Measurements from ENCODE around the gene IWS1.
"Not testable (repeated sequence)": the region's sequence is repeated elsewhere in the genome, so short reads cannot be mapped to it uniquely, and the experiment has no call there.

Gene IWS1

DNA sequence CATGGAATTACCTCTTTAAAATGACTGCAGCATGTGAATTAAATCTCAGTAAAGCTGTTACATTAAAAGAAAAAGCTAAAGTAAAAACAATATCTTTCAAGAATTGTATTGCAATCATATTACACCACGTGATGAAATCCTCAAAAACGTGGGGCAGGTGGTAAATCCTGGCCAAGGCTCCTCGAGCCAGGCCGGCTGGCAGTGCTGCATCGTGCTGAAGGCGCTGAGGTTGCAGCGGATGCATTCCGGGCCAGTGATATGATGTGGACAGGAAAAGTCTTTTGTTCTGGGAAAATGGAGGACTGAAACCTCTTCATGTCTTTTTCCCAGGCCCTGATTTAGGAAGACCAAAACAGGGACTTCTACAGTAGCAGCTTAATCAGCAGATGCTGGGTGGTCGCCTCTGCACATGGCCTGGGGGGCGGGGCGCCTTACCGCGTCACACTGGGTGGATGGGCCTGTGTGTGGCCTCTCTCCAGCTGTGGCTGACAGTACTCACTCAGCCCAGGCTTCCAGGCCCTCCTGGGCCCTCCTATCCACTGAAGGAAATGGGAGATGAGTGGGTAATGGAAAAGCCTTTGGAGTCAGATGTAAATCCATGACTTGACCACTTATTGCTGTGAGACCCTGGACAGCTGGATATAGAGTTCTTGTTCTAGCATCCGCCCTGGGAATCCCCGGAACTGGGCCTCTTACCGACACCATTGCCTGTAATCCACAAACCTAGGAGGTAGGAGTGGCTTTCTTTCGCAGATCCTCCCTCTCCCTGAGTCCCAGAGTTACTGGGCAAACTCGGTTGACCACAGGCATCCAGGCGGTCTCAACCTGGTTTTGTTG lies 62.9 kb downstream of the IWS1 start:
- DNase-seq (ENCODE audit: low read depth, low spot score), result no peak
- H3K27ac ChIP-seq, result no peak overlapping the region

DNA sequence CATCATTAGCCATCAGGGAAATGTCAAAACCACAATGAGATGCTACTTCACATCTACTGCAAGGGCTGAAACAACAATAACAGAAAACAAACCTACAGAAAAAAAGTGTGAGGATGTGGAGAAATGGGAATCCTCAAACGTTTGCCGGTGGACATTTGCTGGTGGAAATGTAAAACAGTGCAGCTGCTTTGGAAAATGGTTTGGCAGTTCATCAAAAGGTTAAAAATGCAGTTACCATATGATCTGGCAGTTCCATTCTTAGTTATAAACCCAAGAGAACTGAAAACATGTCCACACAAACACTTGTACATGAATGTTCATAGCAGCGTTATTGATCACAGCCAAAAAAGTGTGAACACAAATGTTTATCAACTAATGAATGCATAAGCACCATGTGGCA lies 63.8 kb downstream of the IWS1 start:
- H3K27ac ChIP-seq, result no peak overlapping the region
- DNase-seq (ENCODE audit: low read depth, low spot score), result no peak

DNA sequence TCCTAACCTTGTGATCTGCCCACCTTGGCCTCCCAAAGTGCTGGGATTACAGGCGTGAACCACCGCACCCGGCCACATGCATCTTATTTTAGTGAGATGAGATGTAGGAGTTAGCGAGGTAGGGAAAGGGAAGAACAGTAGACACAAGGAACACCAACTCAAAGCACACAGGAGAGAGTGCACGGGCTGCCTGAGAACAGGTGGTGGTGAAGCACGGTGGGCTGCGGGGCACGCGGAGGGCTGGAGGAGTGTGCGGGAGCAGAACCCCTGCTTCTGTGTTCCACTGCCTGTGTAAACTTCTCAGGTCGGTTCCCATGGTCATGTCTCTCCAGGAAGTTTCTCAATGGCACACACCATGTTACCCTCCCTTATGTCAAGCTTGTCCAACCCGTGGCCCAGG lies 69.3 kb downstream of the IWS1 start:
- DNase-seq (ENCODE audit: low read depth, low spot score), result no peak
- H3K27ac ChIP-seq, result no peak overlapping the region

DNA sequence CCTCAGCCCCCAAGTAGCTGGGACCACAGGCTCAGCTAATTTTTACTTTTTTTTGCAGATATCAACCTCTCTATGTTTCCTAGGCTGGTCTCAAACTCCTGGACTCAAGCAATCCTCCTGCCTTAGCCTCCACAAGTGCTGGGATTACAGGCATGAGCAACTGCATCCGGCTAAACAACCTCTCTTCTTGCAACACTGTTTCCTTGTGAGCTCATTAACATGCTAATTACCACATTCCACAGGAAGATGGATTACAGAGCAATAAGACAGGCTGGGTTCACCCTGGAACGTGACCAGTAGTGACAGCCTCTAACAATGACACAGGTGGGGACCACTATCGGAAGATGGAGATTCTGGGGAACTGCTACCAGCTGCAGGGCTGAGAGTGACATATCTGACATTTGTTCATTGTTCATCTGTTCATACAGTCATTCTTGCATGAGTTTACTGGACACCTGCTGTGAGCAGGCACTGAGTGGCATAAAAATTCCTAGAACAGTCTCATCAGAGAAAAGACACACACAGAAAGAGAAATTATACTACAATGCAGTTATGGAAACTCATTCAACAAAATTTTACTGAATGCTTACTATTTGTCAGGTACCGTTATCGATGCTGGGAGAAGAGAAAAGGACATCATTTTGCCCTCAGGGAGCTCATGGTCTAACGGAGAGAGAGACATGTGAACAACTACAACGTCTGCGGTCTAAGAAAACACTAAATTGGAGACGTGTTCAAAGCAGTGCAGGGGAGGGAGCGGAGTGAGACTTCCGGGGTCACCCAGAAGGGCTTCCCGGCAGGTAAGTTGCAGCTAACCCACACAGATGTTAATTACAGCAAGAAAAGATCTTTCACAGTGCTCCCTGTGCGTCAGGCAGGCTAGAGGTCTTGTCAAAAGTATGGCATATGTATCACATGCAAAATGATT lies 70.5 kb downstream of the IWS1 start:
- no peak for DNase-seq (ENCODE audit: low read depth, low spot score)
- no peak overlapping the region for H3K27ac ChIP-seq

DNA sequence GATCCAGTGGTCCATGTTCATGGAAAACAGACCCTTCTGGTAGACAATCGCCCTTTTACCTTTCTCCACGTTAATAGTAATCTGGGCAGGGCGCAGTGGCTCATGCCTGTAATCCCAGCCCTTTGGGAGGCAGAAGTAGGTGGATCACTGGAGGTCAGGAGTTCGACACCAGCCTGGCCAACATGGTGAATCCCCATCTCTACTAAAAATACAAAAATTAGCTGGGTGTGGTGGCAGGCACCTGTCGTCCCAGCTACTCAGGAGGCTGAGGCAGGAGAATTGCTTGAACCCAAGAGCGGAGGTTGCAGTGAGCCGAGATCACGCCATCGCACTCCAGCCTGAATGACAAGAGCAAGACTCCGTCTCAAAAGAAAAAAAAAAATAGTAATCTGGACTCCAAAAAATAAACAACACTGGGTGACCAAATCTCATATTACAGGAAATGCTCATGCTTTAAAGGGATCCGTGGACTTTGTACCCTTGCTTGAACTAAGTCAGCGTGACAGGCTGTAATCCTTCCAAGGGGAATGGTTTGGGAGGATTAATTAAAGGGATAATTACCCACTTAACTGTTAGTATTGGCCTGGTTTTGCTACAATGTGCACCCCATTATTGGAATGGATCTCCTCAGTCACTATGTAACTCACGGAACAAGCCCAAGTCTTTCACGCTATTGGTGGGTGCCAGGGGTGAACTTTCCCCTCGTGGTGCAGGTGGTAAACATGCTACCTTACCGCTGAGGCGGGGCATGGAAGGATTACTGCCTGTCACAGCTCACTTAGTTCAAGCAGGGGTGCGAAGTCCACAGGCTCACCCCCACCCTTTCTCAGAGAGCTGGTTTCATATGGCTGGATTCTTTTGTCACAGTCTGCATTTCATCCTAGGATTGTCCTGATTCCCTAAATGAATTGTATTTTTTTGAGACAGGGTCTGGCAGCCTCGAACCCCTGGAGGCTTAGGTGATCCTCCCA lies 71.4 kb downstream of the IWS1 start:
- H3K27ac ChIP-seq, result no peak overlapping the region
- DNase-seq (ENCODE audit: low read depth, low spot score), result no peak

DNA sequence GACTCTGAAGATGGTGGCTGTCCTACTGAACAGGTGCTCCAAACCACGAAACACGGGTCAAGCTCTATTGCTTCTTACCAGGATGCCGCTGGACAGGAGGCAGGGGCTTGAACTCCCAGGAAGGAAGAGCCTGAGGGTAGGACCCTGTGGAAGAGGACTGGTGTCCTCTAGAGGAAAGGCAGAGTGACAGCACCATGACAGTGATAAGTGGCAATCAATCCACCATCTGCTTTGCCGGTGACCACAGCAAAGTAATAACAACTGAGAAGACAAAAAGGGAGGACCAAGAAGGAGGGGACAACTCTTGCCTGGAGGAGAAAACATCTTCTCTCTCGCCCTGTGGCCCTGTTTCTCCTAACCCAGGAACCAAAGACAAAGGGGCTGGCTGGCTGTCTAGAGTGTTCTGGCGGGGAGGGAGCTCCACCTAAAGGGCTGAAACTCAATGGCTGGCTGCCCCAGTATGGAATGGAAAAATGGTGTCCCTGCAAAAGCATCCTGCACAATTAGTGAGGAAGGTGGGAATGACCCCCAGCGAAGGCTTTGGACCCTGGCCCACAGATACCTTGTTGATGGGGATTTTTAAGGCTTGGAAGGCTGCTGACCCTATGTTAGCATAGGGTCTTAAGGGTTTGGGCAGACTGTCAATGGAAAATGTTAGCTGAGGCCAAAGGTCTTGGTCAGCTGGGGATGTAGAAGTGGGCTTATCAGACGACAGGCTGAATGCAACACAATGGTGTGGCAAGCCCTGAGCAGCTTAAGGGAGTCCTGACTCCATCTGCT lies 72.7 kb downstream of the IWS1 start:
- no peak overlapping the region for H3K27ac ChIP-seq
- no peak for DNase-seq (ENCODE audit: low read depth, low spot score)

DNA sequence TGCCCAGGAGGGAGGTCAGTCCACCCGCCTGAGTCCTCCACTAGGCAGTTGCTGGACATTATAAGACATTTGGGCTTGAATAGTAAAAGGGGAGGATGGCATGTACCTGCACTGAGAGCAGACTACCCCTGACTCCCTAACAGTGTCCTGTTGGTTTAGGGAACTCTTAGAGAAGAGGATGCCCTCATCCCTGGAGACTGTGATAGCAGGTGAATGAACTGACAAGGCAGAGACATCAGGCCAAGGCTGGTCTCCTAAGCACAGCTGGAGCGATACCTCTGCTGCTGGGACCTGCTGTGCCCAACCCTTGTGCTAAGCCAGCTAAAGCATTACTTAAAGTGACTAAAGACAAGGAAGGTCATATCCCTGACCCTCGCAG lies 73.3 kb downstream of the IWS1 start:
- H3K27ac ChIP-seq, result no peak overlapping the region
- DNase-seq (ENCODE audit: low read depth, low spot score), result no peak

DNA sequence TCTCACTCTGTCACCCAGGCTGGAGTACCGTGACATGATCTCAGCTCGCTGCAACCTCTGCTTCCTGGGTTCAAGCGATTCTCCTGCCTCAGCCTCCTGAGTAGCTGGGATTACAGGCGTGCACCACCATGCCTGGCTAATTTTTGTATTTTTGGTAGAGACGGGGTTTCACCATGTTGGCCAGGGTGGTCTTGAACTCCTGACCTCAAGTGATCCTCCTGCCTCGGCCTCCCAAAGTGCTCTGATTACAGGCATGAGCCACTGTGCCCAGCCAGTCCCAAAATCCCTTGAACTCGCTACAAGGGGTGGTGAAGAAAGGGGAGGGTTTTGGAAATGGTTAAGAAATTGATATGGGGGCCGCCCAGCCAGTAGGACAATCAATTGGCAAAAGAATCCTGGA lies 73.9 kb downstream of the IWS1 start:
- DNase-seq (ENCODE audit: low read depth, low spot score); H3K27ac ChIP-seq: not testable (repeated sequence)

DNA sequence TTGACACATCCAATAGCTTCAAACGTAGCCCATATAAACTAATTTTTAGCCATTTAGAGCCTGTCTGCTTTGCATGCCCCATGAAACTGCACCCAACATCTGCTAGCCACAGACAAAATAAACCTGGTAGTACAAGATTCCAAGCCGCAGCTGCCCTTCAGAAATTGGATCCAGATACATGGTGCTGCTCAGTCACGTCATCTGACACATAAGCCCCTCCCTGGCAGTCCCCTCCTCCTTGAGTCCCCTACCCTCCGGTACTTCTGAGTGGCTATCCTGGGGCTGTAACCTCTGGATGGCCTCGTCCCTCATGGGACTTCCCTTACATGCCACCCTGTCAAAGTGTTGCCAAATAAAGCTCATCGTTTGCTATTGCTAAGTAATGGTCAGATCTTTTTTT lies 74.3 kb downstream of the IWS1 start:
- H3K27ac ChIP-seq, result no peak overlapping the region
- DNase-seq (ENCODE audit: low read depth, low spot score), result no peak

DNA sequence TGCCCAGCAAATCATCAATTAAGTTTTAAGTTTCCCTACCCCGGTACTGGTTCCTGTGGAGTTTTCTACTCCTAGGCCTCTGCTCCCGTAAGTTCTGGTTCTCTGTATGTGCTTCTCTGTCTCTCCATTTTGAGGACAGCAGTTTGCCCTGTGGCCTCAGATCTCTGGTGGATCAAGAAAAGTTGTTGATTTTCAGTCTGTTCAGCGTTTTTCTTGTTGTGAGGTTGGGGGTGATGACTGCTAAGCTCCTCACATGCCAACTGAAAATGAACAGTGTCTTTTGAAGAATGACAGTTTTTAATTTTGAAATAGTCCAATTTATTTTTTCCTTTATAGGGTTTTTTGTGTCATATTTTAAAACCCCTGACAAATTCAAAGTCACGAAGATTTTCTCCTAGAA lies 76.4 kb downstream of the IWS1 start:
- no peak overlapping the region for H3K27ac ChIP-seq
- no peak for DNase-seq (ENCODE audit: low read depth, low spot score)

DNA sequence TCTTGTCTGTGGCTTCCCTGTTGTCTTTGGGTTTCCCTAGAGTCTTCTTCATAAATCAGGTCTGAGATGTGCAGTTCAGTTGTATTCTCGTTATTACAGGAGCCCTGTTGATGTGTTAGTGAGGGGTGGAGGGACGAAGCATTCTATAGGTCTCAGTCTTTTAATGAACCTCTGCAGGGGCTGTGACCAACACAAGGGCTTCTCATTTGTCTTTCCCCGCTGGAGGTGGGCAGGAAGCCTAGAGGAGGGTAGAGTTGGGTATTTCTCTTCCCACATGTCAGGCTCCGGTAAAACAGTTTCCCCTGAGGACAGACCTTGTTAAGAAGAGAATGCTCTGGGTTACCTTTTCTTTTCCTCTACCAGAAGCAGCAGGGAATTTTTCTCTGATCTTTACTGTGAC lies 76.9 kb downstream of the IWS1 start:
- H3K27ac ChIP-seq, result no peak overlapping the region
- DNase-seq (ENCODE audit: low read depth, low spot score), result no peak

DNA sequence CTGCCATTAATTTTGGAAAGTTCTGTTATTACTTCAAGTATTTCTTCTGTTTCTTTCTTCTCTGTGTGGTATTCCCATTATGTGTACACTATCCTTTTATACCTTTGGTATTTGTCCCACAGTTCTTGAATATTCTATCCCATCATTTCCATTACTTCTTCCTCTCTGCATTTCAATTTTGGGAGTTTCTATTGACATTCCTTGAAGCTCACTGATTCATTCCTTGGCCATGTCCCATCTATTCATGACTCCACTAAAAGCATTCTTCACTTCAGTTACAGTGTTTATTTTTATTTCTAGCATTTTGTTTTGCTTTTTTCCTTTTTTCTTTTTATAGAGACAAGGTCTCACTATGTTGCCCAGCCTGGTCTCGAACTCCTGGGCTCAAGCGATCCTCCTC lies 77.8 kb downstream of the IWS1 start:
- DNase-seq (ENCODE audit: low read depth, low spot score), result no peak
- H3K27ac ChIP-seq, result no peak overlapping the region

DNA sequence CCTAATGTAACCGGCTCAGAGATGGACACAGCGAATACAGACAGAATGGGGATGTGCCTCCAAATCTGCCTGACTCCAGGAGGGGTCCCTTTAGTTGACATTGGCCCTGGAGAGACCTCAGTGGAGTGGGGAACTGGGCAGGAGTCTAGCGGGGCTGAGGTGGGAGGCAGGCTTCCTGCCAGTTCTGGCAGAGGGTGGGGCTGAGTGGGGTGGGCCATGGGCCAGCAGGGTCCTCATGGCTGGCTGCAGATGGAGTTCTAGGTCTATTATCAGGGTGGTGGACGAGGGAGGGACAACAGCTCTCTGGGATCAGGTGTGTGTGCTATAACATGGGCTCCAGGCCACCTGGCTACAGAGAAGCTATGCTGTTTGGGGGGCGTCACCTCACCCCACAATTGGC lies 86.9 kb downstream of the IWS1 start:
- DNase-seq (ENCODE audit: low read depth, low spot score), result no peak
- H3K27ac ChIP-seq, result no peak overlapping the region

DNA sequence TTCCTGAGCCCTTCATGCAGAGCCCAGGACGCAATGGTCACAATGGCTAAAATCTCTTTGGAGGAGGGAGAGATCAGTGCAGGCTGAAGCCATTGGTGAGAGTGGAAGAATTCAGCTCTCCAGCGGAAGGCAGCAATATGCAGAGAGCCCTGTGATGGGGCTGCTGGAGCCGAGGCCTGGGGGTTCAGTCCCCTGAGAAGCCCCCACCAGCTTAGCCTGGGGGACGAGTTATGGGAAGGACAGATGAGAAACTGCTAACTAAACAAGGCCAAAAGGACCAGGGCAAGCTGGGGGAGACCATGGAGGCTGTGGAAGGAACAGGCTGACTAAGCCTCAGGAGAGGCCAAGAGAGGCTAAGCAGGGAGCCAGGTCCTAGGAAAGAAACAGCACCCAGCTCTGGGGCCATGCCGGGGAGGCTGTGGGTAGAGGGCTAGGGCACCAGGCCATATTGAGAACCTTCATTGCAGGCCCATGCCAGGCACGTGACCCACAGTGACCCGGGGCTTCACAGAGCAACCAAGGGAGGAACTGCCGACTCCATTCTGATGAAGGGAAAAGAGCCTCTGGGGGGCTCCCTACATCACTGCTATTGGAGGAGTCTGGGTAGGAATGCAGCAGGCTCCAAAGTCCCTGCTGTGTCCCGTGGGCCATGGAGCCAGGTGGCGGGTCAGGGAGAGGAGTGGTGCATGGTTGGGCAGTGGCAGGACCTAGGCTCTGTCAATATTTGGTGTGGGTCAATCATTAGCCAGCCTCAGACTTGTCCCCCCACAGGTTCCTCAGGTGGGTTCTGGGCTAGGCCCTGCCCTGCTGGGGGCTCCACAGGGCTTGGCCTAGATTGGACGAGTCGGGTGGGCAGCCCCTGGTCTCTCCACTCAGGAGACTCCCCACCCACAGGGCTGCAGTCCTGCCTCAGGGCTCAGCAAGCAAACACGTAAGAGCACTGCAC lies 88.2 kb downstream of the IWS1 start:
- H3K27ac ChIP-seq, result no peak overlapping the region
- DNase-seq (ENCODE audit: low read depth, low spot score), result no peak

DNA sequence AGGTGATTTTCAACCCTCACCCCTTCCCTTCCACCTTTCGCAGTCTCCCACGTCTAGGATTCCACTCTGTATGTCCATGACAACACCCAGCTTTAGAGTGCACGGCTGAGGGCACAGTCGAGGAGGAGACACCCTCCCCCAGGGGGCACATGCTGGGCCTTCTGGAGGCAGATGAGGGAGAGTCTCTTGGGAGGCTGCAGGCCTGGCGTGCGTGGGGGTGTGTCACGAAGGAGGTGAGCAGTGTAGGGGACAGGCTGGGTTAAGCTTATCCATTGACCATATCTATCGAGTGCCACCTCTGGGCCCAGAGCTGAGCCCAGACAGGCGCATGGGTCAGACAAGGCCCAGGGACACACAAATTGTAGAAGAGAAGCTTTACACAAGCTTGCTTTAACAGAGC lies 89.2 kb downstream of the IWS1 start:
- no peak for DNase-seq (ENCODE audit: low read depth, low spot score)
- no peak overlapping the region for H3K27ac ChIP-seq

DNA sequence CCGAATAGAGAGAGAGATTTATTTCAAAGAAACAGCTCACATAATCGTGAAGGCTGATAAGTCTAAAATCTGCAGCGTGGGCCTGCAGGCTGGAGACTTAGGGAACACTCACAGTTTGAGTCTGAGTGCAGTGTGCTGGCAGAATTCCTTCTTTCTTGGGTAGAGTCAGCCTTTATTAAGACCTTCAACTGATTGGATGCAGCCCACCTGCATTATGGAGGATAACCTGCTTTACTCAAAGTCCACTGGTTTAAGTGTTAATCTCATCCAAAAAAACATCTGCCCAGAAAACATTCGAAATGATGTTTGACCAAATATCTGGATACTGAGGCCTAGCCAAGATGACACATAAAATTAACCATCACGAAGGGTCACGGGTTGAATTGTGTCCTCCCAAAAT lies 91.8 kb downstream of the IWS1 start:
- no peak for DNase-seq (ENCODE audit: low read depth, low spot score)
- no peak overlapping the region for H3K27ac ChIP-seq

DNA sequence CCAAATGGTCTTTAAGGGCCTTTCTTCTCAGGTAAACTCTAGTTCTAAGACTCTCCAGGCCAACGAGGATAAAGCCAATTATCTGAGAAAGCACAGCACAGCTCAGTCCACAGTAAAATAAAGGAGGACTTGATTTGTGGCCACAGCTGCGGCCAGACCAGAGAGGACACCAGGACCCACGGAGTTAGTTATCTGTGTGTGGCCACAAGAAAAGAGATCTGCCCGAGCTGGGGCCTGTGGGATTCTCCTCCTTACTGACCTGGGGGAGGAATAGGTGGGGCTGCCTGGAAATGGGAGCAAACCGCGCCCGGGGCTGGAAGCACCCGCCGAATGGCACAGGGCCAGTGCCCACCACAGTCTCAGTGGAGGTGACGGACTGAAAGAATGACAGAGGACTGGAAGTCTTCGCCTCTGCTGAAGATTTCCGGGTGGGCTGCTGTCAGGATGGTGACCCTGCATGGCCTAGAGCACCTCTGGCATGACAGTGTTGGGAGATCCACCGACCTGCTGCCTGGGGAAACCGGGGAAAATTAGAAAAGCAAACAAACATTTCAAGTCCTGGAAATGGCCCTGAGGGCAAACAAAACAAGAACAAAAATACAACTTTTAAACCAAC lies 94.8 kb downstream of the IWS1 start:
- no peak for DNase-seq (ENCODE audit: low read depth, low spot score)
- H3K27ac ChIP-seq, result no peak overlapping the region
